CD14-positive monocyte (primary cell): ENCODE results near the gene PPBP. TPM values are rescaled to one million over a fixed set of nuclear protein-coding genes. Genes with fewer than 3 reads are reported as not detected.

ENCODE experiments used
- DNase-seq, 3 donors: peaks; one replicate each; pipeline ENCODE4 v3.0.0-alpha.2; 2011 to 2022
- H2AFZ ChIP-seq: 2 replicates; pipeline ENCODE4 v1.6.0; 2012; ENCODE audit warnings: mild to moderate bottlenecking, low read depth, low read length, inconsistent platforms; ENCODE audit not compliant: insufficient read depth, poor library complexity, severe bottlenecking
- H3K27ac ChIP-seq, 2 donors: 1 replicate in 1 of 2; 2 replicates in 1 of 2; pipeline ENCODE4 v1.5.1; 2012 to 2013; ENCODE audit warnings: low read length in 2 of 2, control low read depth in 1 of 2, inconsistent platforms in 1 of 2, low read depth in 1 of 2, mild to moderate bottlenecking in 1 of 2
- H3K27me3 ChIP-seq, 2 donors: one replicate each; pipeline versions ENCODE4 v1.6.0 to v1.6.1; 2011 to 2013; ENCODE audit warnings: low read length in 2 of 2; ENCODE audit not compliant: control insufficient read depth in 2 of 2, insufficient read depth in 2 of 2
- H3K36me3 ChIP-seq, 2 donors: replicated peaks in 1 of 2; 1 replicate in 1 of 2; 2 replicates in 1 of 2; pipeline versions ENCODE4 v1.5.1 to v1.6.1; 2012 to 2013; ENCODE audit warnings: low read length in 2 of 2, control low read depth in 1 of 2, inconsistent platforms in 1 of 2, mild to moderate bottlenecking in 1 of 2; ENCODE audit not compliant: insufficient read depth in 2 of 2, control insufficient read depth in 1 of 2
- H3K4me1 ChIP-seq, 2 donors: 1 replicate in 1 of 2; 2 replicates in 1 of 2; pipeline versions ENCODE4 v1.5.1 to v1.6.1; 2012 to 2013; ENCODE audit warnings: low read length in 2 of 2, control low read depth in 1 of 2, inconsistent platforms in 1 of 2, mild to moderate bottlenecking in 1 of 2, moderate library complexity in 1 of 2; ENCODE audit not compliant: insufficient read depth in 2 of 2, control insufficient read depth in 1 of 2
- H3K4me2 ChIP-seq: replicated peaks from 2 replicates; pipeline ENCODE3; 2012; ENCODE audit warnings: low read length, moderate library complexity, mild to moderate bottlenecking; ENCODE audit not compliant: poor library complexity, severe bottlenecking; ENCODE audit errors: extremely low read depth
- H3K4me3 ChIP-seq, 3 experiments: fragments of 200-600 bp in 1 of 3; sonication (generic) in 1 of 3; replicated peaks in 1 of 3; 1 replicate in 2 of 3; 2 replicates in 1 of 3; pipeline ENCODE4 v1.5.1; 2011 to 2013; ENCODE audit warnings: low read length in 3 of 3, mild to moderate bottlenecking in 3 of 3, control low read depth in 2 of 3, low read depth in 2 of 3, inconsistent platforms in 1 of 3, moderate library complexity in 1 of 3
- H3K79me2 ChIP-seq: 2 replicates; pipeline ENCODE4 v1.6.0; 2012; ENCODE audit warnings: mild to moderate bottlenecking, control low read depth, inconsistent platforms, low read length, moderate library complexity; ENCODE audit not compliant: insufficient read depth
- H3K9ac ChIP-seq: 2 replicates; pipeline ENCODE4 v1.6.0; 2017; ENCODE audit warnings: low read length, mild to moderate bottlenecking; ENCODE audit not compliant: insufficient read depth, poor library complexity, severe bottlenecking
- H3K9me3 ChIP-seq, 2 donors: replicated peaks in 1 of 2; 1 replicate in 1 of 2; 2 replicates in 1 of 2; pipeline versions ENCODE4 v1.5.1 to v1.6.1; 2012 to 2013; ENCODE audit warnings: low read length in 2 of 2, control low read depth in 1 of 2; ENCODE audit not compliant: control insufficient read depth in 1 of 2, insufficient read depth in 1 of 2
- H4K20me1 ChIP-seq: 2 replicates; pipeline ENCODE4 v1.6.0; 2012; ENCODE audit warnings: mild to moderate bottlenecking, low read length, control low read depth, moderate library complexity; ENCODE audit not compliant: insufficient read depth
- H3K27ac Mint-ChIP-seq, 7 donors: one replicate each; pipeline ENCODE4 v1.8.0; 2020; ENCODE audit warnings: mild to moderate bottlenecking in 7 of 7, mixed read lengths in 7 of 7, moderate library complexity in 6 of 7, inconsistent platforms in 2 of 7
- H3K27me3 Mint-ChIP-seq, 3 donors: one replicate each; pipeline ENCODE4 v1.8.0; 2021 to 2022; ENCODE audit warnings: low read depth in 3 of 3, mild to moderate bottlenecking in 3 of 3, mixed read lengths in 3 of 3, moderate library complexity in 3 of 3, inconsistent platforms in 1 of 3
- H3K36me3 Mint-ChIP-seq, 2 donors: one replicate each; pipeline ENCODE4 v1.8.0; 2020; ENCODE audit warnings: mixed read lengths in 2 of 2, inconsistent platforms in 1 of 2, mild to moderate bottlenecking in 1 of 2
- H3K4me1 Mint-ChIP-seq: one replicate; pipeline ENCODE4 v1.8.0; 2020; ENCODE audit warnings: mild to moderate bottlenecking, mixed read lengths
- H3K4me3 Mint-ChIP-seq, 2 donors: one replicate each; pipeline ENCODE4 v1.8.0; 2020; ENCODE audit warnings: mild to moderate bottlenecking in 2 of 2, mixed read lengths in 2 of 2, moderate library complexity in 1 of 2
- H3K9me3 Mint-ChIP-seq, 7 donors: one replicate each; pipeline ENCODE4 v1.8.0; 2020 to 2022; ENCODE audit warnings: mixed read lengths in 7 of 7, mild to moderate bottlenecking in 6 of 7, moderate library complexity in 6 of 7, inconsistent platforms in 2 of 7
- WGBS: methylation state at CpG from one replicate; pipeline ENCODE4 v1.1.5; 2013; ENCODE audit warnings: missing lambda C conversion rate; ENCODE audit not compliant: insufficient coverage; 5-methylcytosine and 5-hydroxymethylcytosine counted together
- intact Hi-C, 2 donors: fragments of 100-400 bp; cut with micrococcal nuclease; formaldehyde crosslinking; loops; one replicate each; pipeline versions ENCODE4 v1.15.0 to v1.15.1; 2023
- polyA plus RNA-seq, 3 donors: library from polyadenylated mRNA; depleted of rRNA in 1 of 3; unstranded in 2 of 3; stranded (reverse) in 1 of 3; fragments of 300-500 nt in 2 of 3; fragments of >200 nt in 1 of 3; fragmentation: Illumina TruSeq in 2 of 3; gene quantifications; 1 replicate in 2 of 3; 2 replicates in 1 of 3; pipeline ENCODE4 v1.2.3, GENCODE V29; 2012 to 2021
- TF ChIP-seq, protein P1 (sequence below): fragments of 200-600 bp; IDR thresholded peaks from one replicate; pipeline ENCODE4 v1.8.0; 2022; ENCODE audit warnings: antibody characterized with exemption, mild to moderate bottlenecking

PPBP gene
- polyA plus RNA-seq, 3 donors: 0.65 to 63.1 (median 16.3) TPM

DNA sequence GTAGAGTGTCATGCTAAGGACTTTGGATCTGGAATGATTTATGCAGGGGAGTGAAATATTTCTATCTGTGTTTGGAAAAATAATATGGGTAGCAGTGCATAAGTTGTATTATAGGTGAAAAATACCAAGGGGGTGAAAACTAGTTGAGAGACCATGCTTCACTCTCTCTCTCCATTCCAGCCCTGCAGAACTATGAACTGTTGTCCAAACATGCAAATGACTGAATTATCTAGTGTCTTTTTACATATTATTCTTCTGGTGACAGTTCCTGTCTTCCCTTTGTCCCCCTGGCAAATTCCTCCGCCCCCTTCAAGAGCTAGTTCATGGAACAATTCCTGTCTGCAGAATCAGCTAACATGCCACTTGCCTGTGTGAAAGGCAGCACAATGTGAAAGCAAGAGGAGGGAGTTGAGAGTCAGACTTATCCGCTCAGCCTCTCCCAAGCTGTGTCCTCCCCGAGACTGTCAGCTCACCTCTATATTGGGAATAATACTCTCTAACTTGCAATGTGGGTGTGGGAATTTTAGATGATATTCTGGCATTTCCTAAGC, 8.5 kb downstream of the PPBP start:
- Histone ChIP-seq H2AFZ (no peak overlapping the region), H3K79me2 (no peaks in the 10 kb centered on the region), H3K9ac (no peak overlapping the region), H3K27me3 (peaks cover 0 to 6% of the 10 kb centered on the region in 2 donors), H3K27ac (no peak overlapping the region), H3K4me3 (no peak overlapping the region), H3K9me3 (peaks cover 0 to 7% of the 10 kb centered on the region in 2 donors), H4K20me1 (no peaks in the 10 kb centered on the region), H3K36me3 (no peaks in the 10 kb centered on the region), H3K4me1 (peaks cover 0 to 4% of the 10 kb centered on the region in 2 donors), H3K4me2 (no peak overlapping the region)
- Mint-ChIP-seq H3K27me3 (peaks cover 4 to 10% (median 8%) of the 10 kb centered on the region in 3 donors), H3K9me3 (peaks cover 0 to 6% (median 5%) of the 10 kb centered on the region in 7 donors), H3K4me3 (no peak overlapping the region), H3K36me3 (no peaks in the 10 kb centered on the region), H3K27ac (no peak overlapping the region), H3K4me1 (peaks cover 7% of the 10 kb centered on the region)
- WGBS: no CpG with 5 or more reads among the region's 3 CpGs
- TF ChIP-seq, protein P1, sequence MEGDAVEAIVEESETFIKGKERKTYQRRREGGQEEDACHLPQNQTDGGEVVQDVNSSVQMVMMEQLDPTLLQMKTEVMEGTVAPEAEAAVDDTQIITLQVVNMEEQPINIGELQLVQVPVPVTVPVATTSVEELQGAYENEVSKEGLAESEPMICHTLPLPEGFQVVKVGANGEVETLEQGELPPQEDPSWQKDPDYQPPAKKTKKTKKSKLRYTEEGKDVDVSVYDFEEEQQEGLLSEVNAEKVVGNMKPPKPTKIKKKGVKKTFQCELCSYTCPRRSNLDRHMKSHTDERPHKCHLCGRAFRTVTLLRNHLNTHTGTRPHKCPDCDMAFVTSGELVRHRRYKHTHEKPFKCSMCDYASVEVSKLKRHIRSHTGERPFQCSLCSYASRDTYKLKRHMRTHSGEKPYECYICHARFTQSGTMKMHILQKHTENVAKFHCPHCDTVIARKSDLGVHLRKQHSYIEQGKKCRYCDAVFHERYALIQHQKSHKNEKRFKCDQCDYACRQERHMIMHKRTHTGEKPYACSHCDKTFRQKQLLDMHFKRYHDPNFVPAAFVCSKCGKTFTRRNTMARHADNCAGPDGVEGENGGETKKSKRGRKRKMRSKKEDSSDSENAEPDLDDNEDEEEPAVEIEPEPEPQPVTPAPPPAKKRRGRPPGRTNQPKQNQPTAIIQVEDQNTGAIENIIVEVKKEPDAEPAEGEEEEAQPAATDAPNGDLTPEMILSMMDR: no peak
- DNase-seq: no peak
- intact Hi-C loops: no loop called here

DNA sequence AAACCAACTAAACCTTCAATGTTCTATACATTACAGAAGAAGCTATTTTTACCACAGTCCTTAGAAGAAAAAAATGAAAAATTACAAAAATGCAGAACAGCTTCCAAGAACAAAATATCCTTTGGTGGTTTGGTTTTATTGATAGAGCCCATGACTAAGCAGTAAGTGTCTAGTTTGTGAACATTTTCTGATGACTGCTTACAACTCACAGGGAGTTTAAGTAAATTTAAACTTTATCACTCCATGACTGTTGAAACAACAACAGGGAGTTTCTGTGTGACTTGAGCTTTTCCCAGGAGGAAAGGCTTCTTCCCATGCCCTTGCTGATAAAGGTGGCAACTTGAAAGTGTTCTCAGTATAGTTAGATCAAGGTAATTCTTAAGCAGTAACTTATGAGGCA, 9.1 kb downstream of the PPBP start:
- Histone ChIP-seq H3K4me2 (no peak overlapping the region), H3K27ac (no peak overlapping the region), H3K9me3 (peaks cover 0 to 7% of the 10 kb centered on the region in 2 donors), H3K4me3 (no peak overlapping the region), H3K4me1 (peaks cover 0 to 4% of the 10 kb centered on the region in 2 donors), H3K79me2 (no peaks in the 10 kb centered on the region), H3K36me3 (no peaks in the 10 kb centered on the region), H4K20me1 (no peaks in the 10 kb centered on the region), H3K27me3 (peaks cover 0 to 6% of the 10 kb centered on the region in 2 donors), H3K9ac (no peak overlapping the region), H2AFZ (no peak overlapping the region)
- Mint-ChIP-seq H3K27me3 (peaks cover 4 to 10% (median 8%) of the 10 kb centered on the region in 3 donors), H3K4me1 (peaks cover 7% of the 10 kb centered on the region), H3K36me3 (no peaks in the 10 kb centered on the region), H3K9me3 (peaks cover 0 to 11% (median 6%) of the 10 kb centered on the region in 7 donors), H3K4me3 (no peak overlapping the region), H3K27ac (no peak overlapping the region)
- no peak for DNase-seq
- TF ChIP-seq, protein P1: no peak
- intact Hi-C loops: no loop called here
